Skeletal muscle tissue (tissue), 1 donor: Measurements from ENCODE around the gene PPP4C. TPM values are rescaled to one million over a fixed set of nuclear protein-coding genes. Genes with fewer than 3 reads are reported as not detected.

ENCODE experiments used
- total RNA-seq: library from RNA; depleted of rRNA; stranded (reverse); fragments of >200 nt; gene quantifications from one replicate; pipeline ENCODE4 v1.2.3, GENCODE V29; 2014

Gene PPP4C
- total RNA-seq, 1 donor from 2014 or later, result 72.0 TPM

Other genes starting within 250 kb of the PPP4C start
- 24.5 TPM for gene CDIPT, start 212.8 kb upstream of the PPP4C start, total RNA-seq
- 2.1 TPM for gene SEZ6L2, start 176.4 kb upstream of the PPP4C start, total RNA-seq
- gene ASPHD1, start 175.5 kb upstream of the PPP4C start, total RNA-seq, result not detected
- gene KCTD13, start 149.8 kb upstream of the PPP4C start, total RNA-seq, result 4.2 TPM
- 35.0 TPM for gene TMEM219, start 113.9 kb upstream of the PPP4C start, total RNA-seq
- 35.0 TPM for gene TAOK2, start 102.1 kb upstream of the PPP4C start, total RNA-seq
- 9.4 TPM for gene HIRIP3, start 80.4 kb upstream of the PPP4C start, total RNA-seq
- gene INO80E, start 79.8 kb upstream of the PPP4C start, total RNA-seq, result 12.5 TPM
- gene DOC2A, start 65.0 kb upstream of the PPP4C start, total RNA-seq, result 0.52 TPM
- gene C16orf92, start 52.8 kb upstream of the PPP4C start, total RNA-seq, result not detected
- gene TLCD3B, start 44.7 kb upstream of the PPP4C start, total RNA-seq, result 0.52 TPM
- gene ALDOA, start 10.2 kb upstream of the PPP4C start, total RNA-seq, result 1,497 TPM
- gene TBX6, start 15.9 kb downstream of the PPP4C start, total RNA-seq, result not detected
- 14.1 TPM for gene YPEL3, start 20.2 kb downstream of the PPP4C start, total RNA-seq
- 0.52 TPM for gene GDPD3, start 37.5 kb downstream of the PPP4C start, total RNA-seq
- 14.6 TPM for gene MAPK3, start 47.2 kb downstream of the PPP4C start, total RNA-seq
- gene CORO1A, start 107.6 kb downstream of the PPP4C start, total RNA-seq, result 8.4 TPM
- 23.5 TPM for gene BOLA2B, start 117.7 kb downstream of the PPP4C start, total RNA-seq
- gene SLX1A, start 117.9 kb downstream of the PPP4C start, total RNA-seq, result 11.0 TPM
- gene SULT1A3, start 123.3 kb downstream of the PPP4C start, total RNA-seq, result 1.6 TPM
- gene NPIPB13, start 172.5 kb downstream of the PPP4C start, total RNA-seq, result 3.7 TPM